Lower lobe of right lung (tissue), 2 donors: ENCODE results near the gene IFIH1. TPM values are rescaled to one million over a fixed set of nuclear protein-coding genes. Genes with fewer than 3 reads are reported as not detected.

Experiments
- ATAC-seq, 2 donors: fragments of 200-7000 bp; cut with Tn5 transposase; one replicate each; pipeline ENCODE4 v1.9.1; 2020 to 2022; ENCODE audit warnings: mild to moderate bottlenecking in 2 of 2, moderate library complexity in 2 of 2
- DNase-seq: peaks from one replicate; pipeline ENCODE4 v3.0.0-alpha.2; 2020
- H3K27ac ChIP-seq: fragments of 200-600 bp; one replicate; pipeline ENCODE4 v1.8.0; 2022
- H3K27me3 ChIP-seq: fragments of 200-600 bp; one replicate; pipeline ENCODE4 v1.8.0; 2022; ENCODE audit warnings: low read depth
- H3K36me3 ChIP-seq: fragments of 200-600 bp; one replicate; pipeline ENCODE4 v1.8.0; 2022; ENCODE audit warnings: mild to moderate bottlenecking
- H3K4me1 ChIP-seq: fragments of 200-600 bp; one replicate; pipeline ENCODE4 v1.8.0; 2022
- H3K4me3 ChIP-seq: fragments of 200-600 bp; one replicate; pipeline ENCODE4 v1.8.0; 2022; ENCODE audit warnings: mild to moderate bottlenecking
- H3K9me3 ChIP-seq: fragments of 200-600 bp; one replicate; pipeline ENCODE4 v1.8.0; 2022
- CTCF ChIP-seq: fragments of 200-600 bp; IDR thresholded peaks from one replicate; pipeline ENCODE4 v1.8.0; 2022; ENCODE audit warnings: antibody characterized with exemption, mild to moderate bottlenecking
- intact Hi-C: fragments of 100-400 bp; cut with DNase I; formaldehyde crosslinking; loops from one replicate; pipeline ENCODE4 v1.11.0; 2022
- total RNA-seq: library from RNA; stranded (reverse); fragmentation: NEBNext Ultra II Directional; extraction: Animal tissue kit (Norgen Biotek cat#: 25700); gene quantifications from one replicate; pipeline ENCODE4 v1.2.1, GENCODE V29; 2021
- donor health status: DM: no; HTN: yes; CAD: no; lungs with severe emphysema.

Gene IFIH1
- total RNA-seq, 1 donor from 2014 or later, result 44.1 TPM

- no peaks in the 10 kb centered on the region for H3K27me3 ChIP-seq
- H3K27ac ChIP-seq, result no peak overlapping the region
- no peaks in the 10 kb centered on the region for H3K9me3 ChIP-seq
- intact Hi-C loops, result no loop called here
- H3K4me1 ChIP-seq, result no peaks in the 10 kb centered on the region
- no peak for TF ChIP-seq CTCF
- no peak for ATAC-seq
- H3K4me3 ChIP-seq, result no peak overlapping the region
- no peak for DNase-seq
- H3K36me3 ChIP-seq, result no peaks in the 10 kb centered on the region
Observed at GRCh38 chr2:162328424-162329157, 10.1 kb upstream of the IFIH1 start.

- Histone ChIP-seq H3K36me3 (no peaks in the 10 kb centered on the region), H3K4me3 (no peak overlapping the region), H3K9me3 (no peaks in the 10 kb centered on the region), H3K27ac (no peak overlapping the region), H3K27me3 (no peaks in the 10 kb centered on the region), H3K4me1 (no peaks in the 10 kb centered on the region)
- ATAC-seq, result no peak
- no peak for TF ChIP-seq CTCF
- DNase-seq, result no peak
- intact Hi-C loops, result no loop called here
Observed at GRCh38 chr2:162327806-162328205, 9.3 kb upstream of the IFIH1 start.

- H3K4me1 ChIP-seq, result no peaks in the 10 kb centered on the region
- H3K4me3 ChIP-seq, result no peak overlapping the region
- no peak overlapping the region for H3K27ac ChIP-seq
- H3K9me3 ChIP-seq, result no peaks in the 10 kb centered on the region
- intact Hi-C loops, result no loop called here
- no peaks in the 10 kb centered on the region for H3K36me3 ChIP-seq
- peak; percentile 46 for TF ChIP-seq CTCF
- DNase-seq, result no peak
- no peak for ATAC-seq
- H3K27me3 ChIP-seq, result no peaks in the 10 kb centered on the region
Observed at GRCh38 chr2:162327134-162327769, 8.8 kb upstream of the IFIH1 start.

GRCh38 chr2:162324953-162325352 is 6.5 kb upstream of the IFIH1 start:
- DNase-seq, result no peak
- no peak for TF ChIP-seq CTCF
- Histone ChIP-seq H3K36me3 (no peaks in the 10 kb centered on the region), H3K9me3 (no peaks in the 10 kb centered on the region), H3K4me3 (no peak overlapping the region), H3K4me1 (peaks cover 15% of the 10 kb centered on the region), H3K27ac (no peak overlapping the region), H3K27me3 (no peaks in the 10 kb centered on the region)
- no peak for ATAC-seq
- intact Hi-C loops, result no loop called here

GRCh38 chr2:162320864-162321517 is 2.5 kb upstream of the IFIH1 start:
- ATAC-seq (no peak), DNase-seq (no peak)
- Histone ChIP-seq H3K4me3 (no peak overlapping the region), H3K27me3 (no peaks in the 10 kb centered on the region), H3K4me1 (peaks cover 36% of the 10 kb centered on the region), H3K36me3 (no peaks in the 10 kb centered on the region), H3K9me3 (no peaks in the 10 kb centered on the region), H3K27ac (peak overlapping the region; percentile 13)
- TF ChIP-seq CTCF, result no peak
- intact Hi-C loops, result no loop called here
